ENCODE results near the gene HIPK2. TPM values are rescaled to one million over a fixed set of nuclear protein-coding genes. Genes with fewer than 3 reads are reported as not detected.

Gene HIPK2
- total RNA-seq, 1 donor from 2014 or later, result 65.2 TPM

DNA sequence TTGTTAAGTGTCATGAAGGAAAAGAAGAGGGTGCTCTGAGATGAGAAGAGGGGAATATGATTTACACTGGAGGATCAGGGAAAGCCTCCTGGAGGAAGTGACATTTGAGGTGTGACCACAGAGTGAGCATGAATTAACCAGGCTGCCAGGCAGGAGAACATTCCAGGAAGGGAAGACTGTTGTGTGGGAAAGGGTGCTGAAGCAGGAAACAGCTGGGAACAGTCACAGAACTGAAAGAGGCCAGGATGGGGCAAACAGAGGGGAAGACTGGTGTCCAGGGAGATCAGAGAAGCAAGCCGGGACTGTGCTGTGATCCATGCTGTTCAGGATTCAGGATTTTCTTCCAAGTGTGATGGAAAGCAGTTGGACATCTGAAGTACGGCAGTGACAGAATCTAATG lies 14.9 kb downstream of the HIPK2 start:
- DNase-seq (ENCODE audit: low spot score) (no peak), ATAC-seq (no peak)
- intact Hi-C loops (cut with DNase I), result loop anchor here (10.0 kb wide), 1 partner anchor 508 kb away; no protein-coding TSS in a partner anchor

DNA sequence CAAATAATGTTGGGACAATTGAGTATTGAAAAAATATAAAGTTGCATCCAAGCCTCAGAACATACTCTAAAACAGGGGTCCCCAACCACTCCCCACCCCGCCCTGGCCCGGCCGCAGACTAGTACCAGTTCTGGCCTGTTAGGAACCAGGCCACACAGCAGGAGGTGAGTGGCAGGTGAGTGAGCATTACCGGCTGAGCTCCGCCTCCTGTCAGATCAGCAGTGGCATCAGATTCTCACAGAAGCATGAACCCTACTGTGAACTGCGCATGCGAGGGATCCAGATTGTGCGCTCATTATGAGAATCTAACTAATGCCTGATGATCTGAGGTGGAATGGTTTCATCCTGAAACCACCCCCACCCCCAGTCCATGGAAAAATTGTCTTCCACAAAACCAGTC lies 19.4 kb downstream of the HIPK2 start:
- no peak for DNase-seq (ENCODE audit: low spot score)
- intact Hi-C loops (cut with DNase I), result no loop called here
- no peak for ATAC-seq

DNA sequence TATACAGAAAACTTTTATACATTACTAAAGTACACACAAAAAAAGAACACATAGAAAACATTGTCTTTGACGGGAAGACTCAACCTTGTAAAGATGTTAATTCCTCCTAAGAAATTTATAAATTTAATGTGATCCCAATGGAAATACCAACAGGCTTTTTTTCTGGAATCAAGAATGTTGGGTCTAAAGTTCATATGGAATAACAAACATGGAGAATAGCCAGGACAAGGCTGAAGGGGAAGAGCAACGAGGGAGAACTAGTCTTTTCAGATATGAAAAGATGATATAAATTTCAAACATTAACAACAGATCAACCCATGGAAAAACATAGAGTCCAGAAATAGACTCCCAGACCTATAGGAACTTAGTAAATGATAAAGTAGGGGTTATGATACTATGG lies 19.8 kb downstream of the HIPK2 start:
- intact Hi-C loops (cut with DNase I), result no loop called here
- no peak for DNase-seq (ENCODE audit: low spot score)
- ATAC-seq, result no peak

DNA sequence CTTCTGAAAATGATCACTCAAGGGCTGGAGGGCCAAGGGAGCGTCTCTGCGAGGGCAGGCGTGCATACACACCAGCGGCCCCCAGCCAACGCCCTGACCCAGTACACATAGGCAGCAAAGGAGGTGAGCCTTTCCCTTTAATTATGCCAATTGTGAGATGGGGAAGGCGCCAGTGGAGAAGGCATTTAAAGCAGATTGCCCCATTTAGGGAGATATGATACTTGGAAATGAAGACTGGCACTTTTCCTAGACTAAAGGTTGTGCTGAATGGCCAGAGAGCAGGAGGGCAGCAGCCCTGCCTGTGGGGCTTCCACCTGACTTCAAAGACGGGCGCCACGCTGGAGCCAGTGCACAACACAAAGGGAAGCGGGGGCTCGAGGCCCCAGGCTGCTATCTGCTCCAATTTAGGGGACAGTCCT lies 24.1 kb downstream of the HIPK2 start:
- ATAC-seq (no peak), DNase-seq (ENCODE audit: low spot score) (no peak)
- intact Hi-C loops (cut with DNase I), result no loop called here

DNA sequence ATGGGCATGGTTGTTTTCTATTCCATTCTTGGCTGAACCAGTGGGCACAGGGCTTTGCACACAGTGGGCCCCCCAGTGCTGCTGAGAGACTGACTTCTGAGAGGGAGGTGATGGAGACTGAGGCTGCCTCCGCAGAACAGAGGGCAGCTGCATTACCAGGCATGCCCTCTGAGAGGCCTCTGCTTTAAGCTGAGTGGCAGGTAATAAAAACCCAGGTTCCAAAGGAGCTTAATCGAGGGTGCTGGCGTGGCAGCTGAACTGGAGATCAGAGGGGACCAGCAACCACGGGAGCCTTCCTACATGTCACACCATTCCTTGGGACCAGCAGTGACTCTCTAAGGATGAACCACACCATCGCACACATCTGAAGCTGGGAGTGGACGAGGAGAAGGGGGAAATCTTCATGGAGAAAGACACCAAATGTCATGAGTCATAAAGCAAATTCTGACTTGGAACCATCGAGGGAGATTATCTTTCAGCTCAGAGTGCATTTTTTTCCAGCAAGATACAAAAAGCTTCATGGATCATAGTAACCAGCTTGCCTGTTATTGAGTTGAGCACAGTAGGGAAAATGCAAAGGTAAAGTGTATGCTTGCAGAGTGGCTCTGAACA lies 24.6 kb downstream of the HIPK2 start:
- DNase-seq (ENCODE audit: low spot score) (no peak), ATAC-seq (no peak)
- intact Hi-C loops (cut with DNase I), result no loop called here

DNA sequence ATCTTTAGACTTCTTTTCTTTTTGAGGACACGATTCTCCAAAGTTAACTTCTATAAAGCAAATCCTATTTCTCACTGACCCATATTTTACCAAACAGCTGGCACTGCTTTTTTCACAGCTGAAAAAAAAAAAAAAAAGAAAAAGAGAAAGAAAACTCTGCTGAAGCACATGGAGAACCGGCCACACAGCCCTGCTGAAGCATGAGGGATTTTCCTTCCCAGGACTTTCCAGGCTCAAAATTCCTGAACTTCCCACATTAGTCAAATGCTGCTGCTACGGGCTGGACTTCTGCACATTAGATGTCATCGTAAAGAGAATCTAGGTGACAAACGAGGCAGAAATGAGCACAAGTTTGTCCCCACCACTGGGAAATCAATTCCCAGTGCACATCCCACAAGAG lies 25.2 kb downstream of the HIPK2 start:
- DNase-seq (ENCODE audit: low spot score) (no peak), ATAC-seq (no peak)
- intact Hi-C loops (cut with DNase I), result no loop called here

DNA sequence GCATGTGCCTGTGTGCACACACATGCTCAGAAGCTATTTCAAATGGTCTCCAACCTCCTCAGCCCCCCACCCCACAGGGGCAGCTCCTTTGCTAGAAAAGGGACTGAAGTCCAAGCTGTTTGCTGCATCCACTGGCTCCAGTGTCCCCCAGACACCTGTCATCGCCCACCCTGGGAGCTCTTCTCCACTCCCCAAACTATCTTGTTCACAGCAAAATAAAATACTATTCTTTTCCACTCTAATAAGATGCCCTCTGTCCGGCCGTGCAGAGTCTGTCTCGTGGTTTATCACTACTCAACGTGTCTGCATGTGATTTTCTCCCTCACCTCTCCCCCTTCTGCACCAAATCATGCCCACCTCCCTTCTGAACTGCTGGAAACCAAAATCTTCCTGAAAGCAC lies 25.6 kb downstream of the HIPK2 start:
- intact Hi-C loops (cut with DNase I), result no loop called here
- DNase-seq (ENCODE audit: low spot score) (no peak), ATAC-seq (no peak)

DNA sequence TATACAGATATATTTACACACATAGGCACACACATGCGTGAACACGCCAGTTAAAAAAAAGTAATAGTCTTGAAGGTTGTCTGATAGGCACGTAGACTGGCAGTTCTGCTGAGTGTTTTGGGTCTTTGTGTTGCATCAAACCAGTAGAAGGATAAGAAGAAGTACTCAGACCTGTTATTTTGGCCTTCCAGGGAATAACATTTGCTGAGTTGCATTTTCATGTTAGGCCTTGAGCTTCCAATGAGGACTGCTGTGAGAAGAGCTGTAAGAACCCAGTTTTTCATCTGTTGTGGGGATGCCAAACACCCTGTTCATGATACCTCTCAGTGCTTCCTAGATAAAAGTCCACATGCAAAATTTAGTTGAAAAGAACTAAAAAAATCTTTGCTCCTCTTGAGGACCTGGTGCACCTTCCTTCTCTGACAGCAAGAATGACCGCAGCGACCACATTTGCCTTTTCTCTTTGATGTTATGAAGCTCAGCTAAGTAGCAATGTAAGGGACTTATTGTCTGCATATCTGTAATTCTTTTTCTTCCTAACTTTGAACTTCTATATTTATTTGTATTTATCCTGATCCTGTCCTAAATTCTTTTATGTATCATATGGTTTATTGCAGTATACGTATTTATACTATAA lies 27.2 kb downstream of the HIPK2 start:
- intact Hi-C loops (cut with DNase I), result no loop called here
- DNase-seq (ENCODE audit: low spot score) (no peak), ATAC-seq (no peak)

DNA sequence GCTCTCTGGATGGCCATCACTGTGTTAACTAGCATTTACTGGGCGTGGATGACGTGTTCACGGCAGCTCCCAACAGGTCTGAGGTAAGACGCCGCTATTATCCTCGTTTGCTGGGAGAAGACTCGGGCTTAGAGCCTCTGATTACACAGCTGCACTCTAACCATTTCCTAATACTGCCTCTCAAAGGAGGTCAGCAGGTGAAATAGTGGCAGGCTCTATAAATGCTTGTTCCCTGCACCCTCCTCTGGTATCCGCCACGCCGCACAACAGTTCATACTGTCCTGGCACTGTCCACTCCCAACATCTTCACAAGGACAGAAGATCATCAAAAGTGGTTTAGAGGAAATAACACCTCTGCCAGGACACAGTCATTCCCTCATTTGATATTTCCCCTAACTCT lies 28.3 kb downstream of the HIPK2 start:
- DNase-seq (ENCODE audit: low spot score) (no peak), ATAC-seq (peak; percentile 30)
- intact Hi-C loops (cut with DNase I), result no loop called here

DNA sequence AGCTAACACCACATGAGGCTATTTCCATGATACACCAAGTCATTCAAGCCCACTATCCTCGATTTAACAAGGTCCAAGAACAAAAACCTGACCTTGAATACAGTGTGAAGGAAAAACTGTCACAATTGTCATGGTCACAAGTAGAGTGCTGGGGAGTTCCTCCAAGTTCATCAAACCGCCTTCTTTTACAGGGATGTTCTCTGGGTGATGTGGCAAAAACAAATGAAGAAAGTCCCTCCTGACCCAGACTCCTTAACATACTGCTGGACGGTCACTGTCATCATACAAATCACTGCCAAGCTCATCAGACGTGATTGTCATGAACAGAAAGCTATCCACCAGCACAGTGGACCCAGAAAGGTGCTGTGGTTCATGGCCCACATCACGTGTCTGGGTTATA lies 28.9 kb downstream of the HIPK2 start:
- intact Hi-C loops (cut with DNase I), result no loop called here
- DNase-seq (ENCODE audit: low spot score) (no peak), ATAC-seq (no peak)

DNA sequence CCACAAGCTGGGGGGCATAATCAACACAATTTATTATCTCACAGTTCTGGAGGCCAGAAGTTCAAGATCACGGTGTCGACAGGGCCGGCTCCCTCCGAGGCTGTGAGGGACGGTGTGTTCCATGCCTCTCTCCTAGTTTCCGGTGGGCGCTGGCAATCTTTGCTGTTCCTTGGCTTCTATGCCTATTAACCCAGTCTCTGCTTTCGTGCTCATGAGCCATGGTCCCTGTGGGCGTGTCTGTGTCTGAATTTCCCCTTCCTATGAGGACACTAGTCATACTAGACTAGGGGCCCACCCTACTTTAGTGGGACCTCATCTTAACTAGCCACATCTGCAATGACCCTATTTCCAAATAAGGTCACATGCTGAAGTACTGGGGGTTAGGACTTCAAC lies 29.4 kb downstream of the HIPK2 start:
- ATAC-seq (no peak), DNase-seq (ENCODE audit: low spot score) (no peak)
- intact Hi-C loops (cut with DNase I), result no loop called here

DNA sequence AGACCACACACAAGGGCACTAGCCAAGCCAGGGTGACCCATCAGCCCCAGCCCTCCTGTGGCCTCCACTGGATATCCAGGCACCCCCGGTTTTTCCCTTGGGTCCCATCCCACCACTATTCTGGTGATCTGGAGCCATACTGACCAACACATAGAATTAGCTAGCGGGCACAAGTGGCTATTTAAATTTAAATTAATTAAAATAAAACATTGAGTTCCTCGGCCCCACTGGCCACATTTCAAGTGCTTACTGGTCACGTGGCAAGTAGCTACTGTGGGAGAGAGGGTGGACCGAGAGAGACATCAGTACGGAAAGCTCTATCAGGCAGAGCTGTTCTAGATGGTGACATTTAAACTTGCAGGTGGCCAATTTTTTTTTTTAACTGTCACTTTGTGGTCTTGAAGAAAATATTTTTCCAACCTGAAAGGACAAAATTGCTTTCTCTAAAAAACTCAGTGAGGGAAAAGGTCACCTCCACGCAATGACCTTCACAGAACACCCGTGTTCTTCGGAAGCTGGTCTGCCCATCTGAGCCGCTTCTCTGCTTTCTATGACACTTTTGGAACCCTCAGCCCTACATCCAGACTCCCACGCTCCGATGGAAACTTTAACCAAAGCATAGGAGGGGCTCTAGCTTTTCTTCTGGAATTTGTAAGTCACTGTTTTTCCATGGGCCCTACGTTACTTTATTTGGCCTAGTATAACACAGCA lies 30.0 kb downstream of the HIPK2 start:
- no peak for DNase-seq (ENCODE audit: low spot score)
- ATAC-seq, result no peak
- intact Hi-C loops (cut with DNase I), result no loop called here

DNA sequence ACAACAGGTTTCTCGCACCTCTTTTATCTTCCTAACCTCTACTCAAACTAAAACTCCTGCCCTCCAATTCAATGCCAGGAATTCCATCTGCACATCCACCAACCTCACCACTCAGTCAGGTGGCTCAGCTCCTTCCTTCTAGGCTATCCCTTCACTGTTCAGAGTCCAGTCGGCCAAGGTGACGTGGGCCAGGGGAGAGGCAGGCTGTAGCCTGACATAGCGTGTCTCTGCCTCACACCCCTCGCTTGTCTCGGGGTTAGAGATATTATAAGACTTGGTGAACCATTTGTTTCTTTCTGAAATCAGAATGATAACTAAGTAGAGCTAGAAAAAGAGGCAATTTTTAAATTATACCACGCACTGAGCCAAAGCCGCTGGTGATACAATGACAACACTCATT lies 31.1 kb downstream of the HIPK2 start:
- intact Hi-C loops (cut with DNase I), result no loop called here
- no peak for DNase-seq (ENCODE audit: low spot score)
- no peak for ATAC-seq

DNA sequence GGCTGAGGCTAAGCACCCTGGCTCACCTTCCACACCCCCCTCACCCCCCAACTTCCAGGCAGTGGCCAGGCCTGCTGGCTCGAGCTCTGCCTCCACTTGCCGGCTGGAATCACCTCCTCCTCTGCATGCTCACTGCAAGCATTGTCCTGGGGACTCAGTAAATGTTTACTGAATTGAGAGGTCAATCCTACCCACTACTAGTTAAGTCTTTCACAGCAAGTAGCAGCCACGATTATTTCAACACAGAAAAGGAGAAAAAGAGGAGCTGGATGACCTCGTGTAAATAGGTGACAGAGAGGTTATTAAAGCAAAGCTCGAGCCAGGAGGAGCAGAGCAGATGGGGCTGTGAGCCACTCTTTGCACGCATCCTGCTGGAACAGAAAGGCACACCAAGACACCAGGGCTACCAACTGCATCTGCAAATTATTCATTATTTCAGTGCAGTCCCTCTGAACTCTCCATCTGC lies 32.1 kb downstream of the HIPK2 start:
- ATAC-seq, result peak; percentile 77
- no peak for DNase-seq (ENCODE audit: low spot score)
- intact Hi-C loops (cut with DNase I), result no loop called here

DNA sequence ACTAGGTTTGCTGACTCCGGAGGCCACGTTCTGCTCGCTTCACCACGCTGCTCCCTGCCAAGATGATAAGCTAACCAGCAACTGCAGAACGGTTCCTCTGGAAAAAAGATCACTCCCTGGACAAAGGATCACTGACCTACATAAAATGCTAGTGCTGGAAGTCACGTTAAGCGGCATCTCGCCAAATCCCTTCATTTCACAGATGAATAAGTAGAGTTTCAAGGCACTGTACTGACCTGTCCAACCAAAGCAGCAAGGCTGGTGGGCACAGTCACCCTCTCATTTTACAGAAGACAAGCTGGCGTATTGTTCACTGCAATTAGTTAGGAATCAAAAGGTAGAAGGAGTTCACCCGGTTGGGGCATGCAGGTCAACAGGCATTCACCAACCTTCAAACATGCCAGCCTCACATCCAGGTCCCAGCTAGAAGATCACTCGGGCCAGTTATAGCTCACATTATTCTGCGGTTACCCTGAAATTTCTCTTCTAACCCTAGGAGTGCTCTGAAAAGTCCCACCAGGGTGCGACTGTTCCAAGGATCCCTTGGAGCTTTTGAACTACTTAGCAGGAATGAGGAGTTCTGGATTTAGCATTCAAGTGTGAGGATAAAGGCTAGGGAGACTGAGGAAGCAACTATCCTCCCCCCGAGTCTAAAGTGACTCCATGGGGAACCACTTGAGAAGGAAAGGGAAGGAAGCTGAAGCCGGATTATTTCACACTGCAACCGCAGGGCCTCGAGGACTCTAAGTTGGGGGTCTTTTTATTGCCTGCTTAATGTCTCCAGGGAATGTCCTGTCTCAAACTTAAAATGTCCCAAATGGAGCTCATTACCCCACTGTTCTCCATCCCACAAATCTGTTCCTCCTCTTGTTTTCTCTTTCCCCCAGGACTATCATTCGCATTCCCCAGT lies 32.8 kb downstream of the HIPK2 start:
- DNase-seq (ENCODE audit: low spot score) (no peak), ATAC-seq (peak; percentile 28)
- intact Hi-C loops (cut with DNase I), result no loop called here

DNA sequence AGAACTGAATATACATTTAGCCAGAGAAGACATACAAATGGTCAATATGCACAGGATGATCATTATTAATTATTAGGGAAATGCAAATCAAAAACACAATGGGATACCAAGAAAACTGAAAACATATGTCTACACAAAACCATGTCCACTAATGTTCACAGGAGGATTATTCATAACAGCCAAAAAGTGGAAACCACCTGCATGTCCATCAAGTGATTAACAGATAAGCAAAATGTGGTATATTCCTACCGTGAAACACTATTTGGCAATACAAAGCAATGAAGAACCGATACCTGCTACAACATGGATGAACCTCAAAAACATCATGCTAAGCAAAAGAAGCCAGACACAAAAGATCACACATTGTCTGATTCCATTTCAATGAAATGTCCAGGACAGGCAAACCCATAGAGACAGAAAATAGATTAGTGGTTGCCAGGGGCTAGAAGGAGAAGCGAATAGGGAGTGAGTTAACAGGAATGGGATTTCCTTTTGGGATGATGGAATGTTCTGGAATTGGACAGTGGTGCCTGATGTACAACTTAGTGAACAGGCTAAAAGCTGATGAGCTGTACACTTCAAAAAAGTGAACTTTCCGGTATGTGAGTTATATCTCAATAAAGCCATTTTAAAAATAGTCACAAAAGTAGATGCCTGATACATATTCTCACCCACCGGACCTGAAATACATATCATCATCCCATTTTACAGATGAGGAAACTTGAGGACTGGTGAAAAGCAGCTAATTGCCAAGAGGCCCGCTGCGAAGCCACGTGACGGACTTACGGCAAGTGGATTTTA lies 33.6 kb downstream of the HIPK2 start:
- intact Hi-C loops (cut with DNase I), result no loop called here
- no peak for ATAC-seq
- DNase-seq (ENCODE audit: low spot score), result no peak

DNA sequence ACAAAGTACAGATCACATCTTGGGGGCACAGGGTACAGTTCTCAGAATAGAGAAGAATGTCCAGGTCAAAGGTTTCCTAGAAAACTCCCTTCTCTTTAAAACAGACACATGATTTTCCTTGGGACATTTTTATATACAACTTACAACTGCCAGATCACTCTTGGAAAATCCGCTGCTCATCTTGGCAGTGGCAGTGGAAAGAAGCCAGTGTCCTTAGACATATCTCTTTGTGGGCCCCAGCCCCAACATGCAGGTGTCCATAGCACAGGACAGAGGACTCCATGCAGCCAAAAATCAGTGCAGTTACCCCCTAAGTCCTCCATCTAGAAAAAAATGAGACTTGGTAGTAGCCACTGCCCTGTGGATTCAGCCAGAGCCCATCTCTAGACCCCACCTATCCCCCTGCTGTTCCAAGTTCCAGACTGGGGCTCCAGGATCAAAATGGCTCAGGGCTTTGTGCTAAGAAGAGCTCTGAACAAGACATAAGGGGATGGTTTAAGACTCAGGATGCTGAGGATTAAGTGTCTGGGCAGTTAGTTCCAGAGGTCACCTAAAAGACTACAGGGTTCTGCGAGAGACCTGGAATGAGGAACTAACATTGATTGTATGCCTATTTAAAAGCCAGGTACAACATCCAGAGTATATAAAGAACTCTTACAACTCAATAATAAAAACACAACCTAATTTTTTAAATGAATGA lies 34.4 kb downstream of the HIPK2 start:
- no peak for ATAC-seq
- intact Hi-C loops (cut with DNase I), result no loop called here
- no peak for DNase-seq (ENCODE audit: low spot score)

DNA sequence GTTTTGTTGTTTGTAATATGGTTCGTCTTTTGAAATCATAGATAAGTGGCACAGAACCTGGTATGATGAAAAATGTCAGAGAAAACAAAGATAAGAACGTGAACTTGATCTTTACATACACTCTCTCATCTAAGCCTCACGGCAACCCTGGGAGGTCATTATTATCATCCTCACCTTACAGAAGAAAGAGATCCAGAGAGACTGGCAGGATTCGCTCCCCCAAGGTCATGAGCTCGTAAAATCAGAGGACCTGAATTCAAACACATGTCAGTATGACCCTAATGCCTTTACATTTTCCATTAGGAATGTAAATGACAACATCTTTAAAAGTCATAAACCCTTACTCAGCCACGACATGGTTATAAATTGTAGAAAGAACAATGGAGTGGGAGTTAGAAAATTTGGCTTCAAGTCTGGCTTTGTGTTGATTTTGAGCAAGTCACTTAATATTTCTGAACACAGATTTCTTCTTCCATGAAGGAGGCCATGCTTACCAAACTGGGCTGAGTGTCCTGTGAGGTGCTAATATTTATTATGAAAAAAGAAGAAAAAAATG lies 35.9 kb downstream of the HIPK2 start:
- intact Hi-C loops (cut with DNase I), result no loop called here
- DNase-seq (ENCODE audit: low spot score) (no peak), ATAC-seq (no peak)
